CD4-positive, alpha-beta T cell treated with Interleukin-6 for 4 hours (primary cell): ENCODE measurements around the gene FKBP3.
"Not testable (repeated sequence)": the region's sequence is repeated elsewhere in the genome, so short reads cannot be mapped to it uniquely, and the experiment has no call there.

ENCODE experiments used
- DNase-seq: peaks from one replicate; pipeline ENCODE4 v3.0.0-alpha.2; 2020; ENCODE audit warnings: mixed read lengths

FKBP3 gene

GRCh38 chr14:45134051-45134958 is at the start of gene FKBP3:
FKBP3 (minus strand) TSS chr14:45134481; CDS start chr14:45134456, 25 bp downstream.
- peak; percentile 95 for DNase-seq

- no peak for DNase-seq
Measured at GRCh38 chr14:45181806-45182205, 47.5 kb upstream of the FKBP3 start.

- DNase-seq: no peak
Measured at GRCh38 chr14:45181329-45181728, 47.0 kb upstream of the FKBP3 start.

- no peak for DNase-seq
Measured at GRCh38 chr14:45177076-45177475, 42.8 kb upstream of the FKBP3 start.

GRCh38 chr14:45169906-45170305 is 35.6 kb upstream of the FKBP3 start:
- no peak for DNase-seq

- DNase-seq: no peak
Measured at GRCh38 chr14:45156067-45156466, 21.8 kb upstream of the FKBP3 start.

- no peak for DNase-seq
Measured at GRCh38 chr14:45150386-45150890, 16.2 kb upstream of the FKBP3 start.

- DNase-seq: no peak
Measured at GRCh38 chr14:45149602-45150001, 15.3 kb upstream of the FKBP3 start.

- DNase-seq: no peak
Measured at GRCh38 chr14:45145214-45145613, 10.9 kb upstream of the FKBP3 start.

GRCh38 chr14:45144658-45145057 is 10.4 kb upstream of the FKBP3 start:
- DNase-seq: no peak

- not testable (repeated sequence) for DNase-seq
Measured at GRCh38 chr14:45142083-45142482, 7.8 kb upstream of the FKBP3 start.

- no peak for DNase-seq
Measured at GRCh38 chr14:45140661-45141187, 6.4 kb upstream of the FKBP3 start.

GRCh38 chr14:45136399-45136798 is 2.1 kb upstream of the FKBP3 start:
- no peak for DNase-seq

- peak; percentile 89 for DNase-seq
Measured at GRCh38 chr14:45135659-45136395, 1.5 kb upstream of the FKBP3 start, which contains the start of gene FANCM. FANCM (plus strand) TSS chr14:45135930; CDS start chr14:45136032, 102 bp downstream.

GRCh38 chr14:45135156-45135555 is 875 bp upstream of the FKBP3 start:
- peak; percentile 2 for DNase-seq

GRCh38 chr14:45133683-45134050 is 614 bp downstream of the FKBP3 start:
- DNase-seq: no peak

GRCh38 chr14:45128963-45129629 is 5.2 kb downstream of the FKBP3 start:
- DNase-seq: no peak

- no peak for DNase-seq
Measured at GRCh38 chr14:45125754-45126153, 8.5 kb downstream of the FKBP3 start.

- DNase-seq: no peak
Measured at GRCh38 chr14:45123271-45123670, 11.0 kb downstream of the FKBP3 start.

GRCh38 chr14:45120096-45120495 is 14.2 kb downstream of the FKBP3 start:
- DNase-seq: no peak

- DNase-seq: no peak
Measured at GRCh38 chr14:45118594-45118993, 15.7 kb downstream of the FKBP3 start.

GRCh38 chr14:45114327-45114726 is 20.0 kb downstream of the FKBP3 start:
- no peak for DNase-seq
